ENCODE data around the gene FBXL19.
"Not testable (repeated sequence)": the region's sequence is repeated elsewhere in the genome, so short reads cannot be mapped to it uniquely, and the experiment has no call there.

The FBXL19 gene

DNA sequence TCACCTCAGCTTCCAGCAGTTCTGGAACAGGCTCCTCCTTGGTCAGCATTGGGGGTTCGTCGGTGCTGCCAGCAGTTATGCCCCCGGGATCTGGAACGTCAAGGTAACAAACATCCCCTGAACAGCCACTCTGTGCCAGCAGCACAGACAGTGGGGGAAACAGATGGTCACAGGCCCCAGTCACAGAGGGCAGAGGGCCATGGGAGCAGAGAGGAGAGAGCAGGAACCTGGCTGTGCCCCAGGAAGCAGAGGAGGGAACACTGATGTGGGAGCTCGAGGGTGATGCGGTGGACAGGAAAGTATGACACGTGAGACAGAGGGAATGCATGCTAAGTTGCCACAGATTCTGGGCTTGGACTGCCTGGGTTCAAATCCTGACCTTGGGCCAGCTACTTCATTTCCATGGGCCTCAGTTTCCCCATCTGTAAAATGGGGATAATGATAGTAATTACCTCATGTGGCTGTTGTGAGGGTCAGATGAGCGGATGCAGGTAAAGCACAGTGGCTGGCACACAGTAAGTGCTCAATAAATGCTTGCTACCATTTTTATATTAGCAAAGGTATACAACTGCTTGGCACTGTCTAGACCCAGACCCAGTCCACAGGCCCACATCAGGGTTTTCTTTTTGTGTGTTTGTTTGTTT lies 34.4 kb upstream of the FBXL19 start:
- no peaks in the 10 kb centered on the region for H3K36me3 ChIP-seq (ENCODE audit: control insufficient read depth, insufficient read depth, low read length)
- no peaks in the 10 kb centered on the region for H3K9me3 ChIP-seq (ENCODE audit: control insufficient read depth, insufficient read depth, low read length)
- no peak overlapping the region for H3K9ac ChIP-seq (ENCODE audit: low read depth, low read length)
- H3K4me1 ChIP-seq (ENCODE audit: control insufficient read depth, insufficient read depth, low read length), result no peaks in the 10 kb centered on the region
- H3K27me3 ChIP-seq (ENCODE audit: control insufficient read depth, insufficient read depth, low read length), result no peaks in the 10 kb centered on the region
- no peak overlapping the region for H3K4me3 ChIP-seq (ENCODE audit: low read depth, low read length)

- peaks cover 6% of the 10 kb centered on the region for H3K27me3 ChIP-seq (ENCODE audit: control insufficient read depth, insufficient read depth, low read length)
- H3K36me3 ChIP-seq (ENCODE audit: control insufficient read depth, insufficient read depth, low read length), result no peaks in the 10 kb centered on the region
- no peaks in the 10 kb centered on the region for H3K9me3 ChIP-seq (ENCODE audit: control insufficient read depth, insufficient read depth, low read length)
- H3K4me3 ChIP-seq (ENCODE audit: low read depth, low read length), result no peak overlapping the region
- no peaks in the 10 kb centered on the region for H3K4me1 ChIP-seq (ENCODE audit: control insufficient read depth, insufficient read depth, low read length)
- H3K9ac ChIP-seq (ENCODE audit: low read depth, low read length), result no peak overlapping the region
These were observed 33.7 kb upstream of the FBXL19 start for GRCh38 chr16:30889721-30890120.

- not testable (repeated sequence) for H3K9me3 ChIP-seq (ENCODE audit: control insufficient read depth, insufficient read depth, low read length); H3K4me3 ChIP-seq (ENCODE audit: low read depth, low read length); H3K36me3 ChIP-seq (ENCODE audit: control insufficient read depth, insufficient read depth, low read length); H3K9ac ChIP-seq (ENCODE audit: low read depth, low read length); H3K4me1 ChIP-seq (ENCODE audit: control insufficient read depth, insufficient read depth, low read length)
- peaks cover 13% of the 10 kb centered on the region for H3K27me3 ChIP-seq (ENCODE audit: control insufficient read depth, insufficient read depth, low read length)
These were observed 32.1 kb upstream of the FBXL19 start for GRCh38 chr16:30891043-30891823.

DNA sequence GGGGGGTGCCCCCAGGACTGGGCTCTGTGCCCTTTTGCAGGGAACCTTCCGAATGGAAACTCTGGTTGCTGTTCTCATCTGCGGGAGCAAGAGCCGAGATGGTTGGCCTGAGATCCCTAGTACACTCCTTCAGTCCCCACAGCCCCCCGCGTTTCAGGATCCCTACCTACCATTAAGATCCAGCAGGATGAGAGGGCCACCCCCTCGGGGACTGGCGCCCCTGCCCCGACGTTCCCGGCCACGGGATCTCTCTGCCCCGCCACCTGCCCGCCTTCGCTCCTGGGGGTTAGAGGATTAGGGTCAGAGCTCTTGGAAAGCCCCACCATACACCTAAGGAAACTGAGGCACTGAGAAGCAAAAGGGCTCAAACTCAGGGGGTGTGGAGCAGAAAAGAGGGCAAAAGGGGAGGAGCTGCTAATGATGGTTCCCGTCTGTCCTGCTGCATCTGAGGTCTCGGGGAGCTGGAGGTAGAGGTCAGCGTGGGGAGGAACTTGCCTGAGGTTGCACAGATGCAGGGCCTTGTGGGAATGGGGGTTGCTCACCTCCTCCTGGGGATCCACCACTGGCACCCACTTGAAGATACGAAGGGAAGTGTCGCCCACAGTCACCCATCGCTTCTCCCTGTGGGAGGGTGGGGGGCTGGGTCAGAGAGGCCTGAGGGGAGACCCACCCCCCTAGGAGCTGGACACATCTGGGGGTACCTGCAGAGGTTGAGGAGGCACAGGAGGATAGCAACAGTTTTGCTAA lies 30.5 kb upstream of the FBXL19 start:
- Histone ChIP-seq H3K4me1 (ENCODE audit: control insufficient read depth, insufficient read depth, low read length) (peaks cover 6% of the 10 kb centered on the region), H3K9ac (ENCODE audit: low read depth, low read length) (no peak overlapping the region), H3K9me3 (ENCODE audit: control insufficient read depth, insufficient read depth, low read length) (no peaks in the 10 kb centered on the region), H3K4me3 (ENCODE audit: low read depth, low read length) (peak overlapping the region; percentile 90), H3K27me3 (ENCODE audit: control insufficient read depth, insufficient read depth, low read length) (peaks cover 13% of the 10 kb centered on the region), H3K36me3 (ENCODE audit: control insufficient read depth, insufficient read depth, low read length) (no peaks in the 10 kb centered on the region)

DNA sequence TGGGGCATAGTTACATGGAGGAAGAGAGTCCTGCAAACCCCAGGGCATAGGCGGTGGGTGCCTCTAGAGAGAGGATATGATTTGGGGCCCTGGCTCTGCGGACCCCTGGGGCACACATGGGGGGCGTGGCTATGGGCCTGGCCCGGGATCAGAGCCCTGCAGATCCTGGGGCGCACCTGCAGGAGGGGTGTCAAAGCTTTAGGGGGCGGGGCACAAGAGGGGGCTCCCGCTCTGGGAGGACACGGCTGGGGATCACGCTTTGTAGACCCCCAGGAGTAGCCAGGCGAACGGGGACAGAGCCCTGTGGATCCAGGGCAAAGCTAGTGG lies 30.0 kb upstream of the FBXL19 start:
- no peaks in the 10 kb centered on the region for H3K36me3 ChIP-seq (ENCODE audit: control insufficient read depth, insufficient read depth, low read length)
- peaks cover 6% of the 10 kb centered on the region for H3K4me1 ChIP-seq (ENCODE audit: control insufficient read depth, insufficient read depth, low read length)
- H3K4me3 ChIP-seq (ENCODE audit: low read depth, low read length), result peak overlapping the region; percentile 90
- peak overlapping the region; percentile 70 for H3K9ac ChIP-seq (ENCODE audit: low read depth, low read length)
- H3K27me3 ChIP-seq (ENCODE audit: control insufficient read depth, insufficient read depth, low read length), result peaks cover 13% of the 10 kb centered on the region
- no peaks in the 10 kb centered on the region for H3K9me3 ChIP-seq (ENCODE audit: control insufficient read depth, insufficient read depth, low read length)

- Histone ChIP-seq H3K27me3 (ENCODE audit: control insufficient read depth, insufficient read depth, low read length) (peaks cover 15% of the 10 kb centered on the region), H3K9me3 (ENCODE audit: control insufficient read depth, insufficient read depth, low read length) (no peaks in the 10 kb centered on the region), H3K4me1 (ENCODE audit: control insufficient read depth, insufficient read depth, low read length) (peaks cover 6% of the 10 kb centered on the region), H3K36me3 (ENCODE audit: control insufficient read depth, insufficient read depth, low read length) (no peaks in the 10 kb centered on the region), H3K9ac (ENCODE audit: low read depth, low read length) (peak within 1 kb of the TSS; percentile 70), H3K4me3 (ENCODE audit: low read depth, low read length) (peak within 1 kb of the TSS; percentile 90)
These were observed 29.4 kb upstream of the FBXL19 start, which contains the start of gene BCL7C for GRCh38 chr16:30893744-30894539. BCL7C (minus strand) TSS chr16:30894077; CDS start chr16:30893944, 133 bp downstream.

GRCh38 chr16:30894540-30895368 lies 28.6 kb upstream of the FBXL19 start:
- Histone ChIP-seq H3K27me3 (ENCODE audit: control insufficient read depth, insufficient read depth, low read length) (peaks cover 18% of the 10 kb centered on the region), H3K4me3 (ENCODE audit: low read depth, low read length) (peak overlapping the region; percentile 67), H3K9ac (ENCODE audit: low read depth, low read length) (no peak overlapping the region), H3K9me3 (ENCODE audit: control insufficient read depth, insufficient read depth, low read length) (no peaks in the 10 kb centered on the region), H3K36me3 (ENCODE audit: control insufficient read depth, insufficient read depth, low read length) (no peaks in the 10 kb centered on the region), H3K4me1 (ENCODE audit: control insufficient read depth, insufficient read depth, low read length) (peaks cover 6% of the 10 kb centered on the region)

GRCh38 chr16:30895627-30896260 lies 27.6 kb upstream of the FBXL19 start:
- peak overlapping the region; percentile 12 for H3K9ac ChIP-seq (ENCODE audit: low read depth, low read length)
- peaks cover 21% of the 10 kb centered on the region for H3K27me3 ChIP-seq (ENCODE audit: control insufficient read depth, insufficient read depth, low read length)
- H3K9me3 ChIP-seq (ENCODE audit: control insufficient read depth, insufficient read depth, low read length), result no peaks in the 10 kb centered on the region
- H3K4me3 ChIP-seq (ENCODE audit: low read depth, low read length), result peak overlapping the region; percentile 66
- no peaks in the 10 kb centered on the region for H3K36me3 ChIP-seq (ENCODE audit: control insufficient read depth, insufficient read depth, low read length)
- H3K4me1 ChIP-seq (ENCODE audit: control insufficient read depth, insufficient read depth, low read length), result peaks cover 6% of the 10 kb centered on the region

DNA sequence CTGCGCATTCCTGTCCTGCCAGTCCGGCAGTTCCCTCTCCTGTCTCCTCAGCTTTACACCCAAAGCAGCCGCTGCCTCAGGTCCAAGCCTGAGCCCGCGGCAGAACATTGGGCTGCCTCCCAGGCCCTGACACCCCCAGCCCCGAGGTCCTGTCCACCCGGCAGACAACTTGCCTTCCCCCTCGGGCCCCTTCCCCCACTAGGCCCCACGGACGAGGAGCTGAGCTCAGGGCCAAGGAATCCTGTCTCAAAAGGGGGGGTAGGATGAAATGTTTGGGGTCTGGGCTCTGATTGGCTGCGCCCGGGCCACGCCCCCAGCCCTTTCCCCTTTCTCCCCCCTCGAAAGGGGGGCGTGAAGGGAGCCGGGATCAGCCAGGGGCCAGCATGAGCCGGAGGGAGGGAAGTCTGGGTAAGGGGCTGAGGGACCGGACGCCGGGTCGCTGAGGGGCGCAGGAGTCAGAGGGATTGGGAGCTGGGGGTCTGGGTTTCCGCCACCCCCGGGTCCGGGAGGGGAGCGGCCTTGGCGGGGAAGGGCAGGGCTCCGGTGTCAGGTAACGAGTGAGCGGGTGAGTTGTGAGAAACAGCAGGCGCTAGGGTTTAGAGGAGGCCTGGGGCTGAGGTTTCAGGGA lies 27.0 kb upstream of the FBXL19 start, which contains the start of gene CTF1:
Gene CTF1 (plus strand): TSS at position 354 of the 628 bp plus-strand sequence. CDS start 30 bp downstream, at position 384.
- Histone ChIP-seq H3K9ac (ENCODE audit: low read depth, low read length) (peak within 1 kb of the TSS; percentile 12), H3K27me3 (ENCODE audit: control insufficient read depth, insufficient read depth, low read length) (peaks cover 27% of the 10 kb centered on the region), H3K4me3 (ENCODE audit: low read depth, low read length) (peak within 1 kb of the TSS; percentile 66), H3K36me3 (ENCODE audit: control insufficient read depth, insufficient read depth, low read length) (no peaks in the 10 kb centered on the region), H3K9me3 (ENCODE audit: control insufficient read depth, insufficient read depth, low read length) (no peaks in the 10 kb centered on the region), H3K4me1 (ENCODE audit: control insufficient read depth, insufficient read depth, low read length) (peaks cover 6% of the 10 kb centered on the region)

Data from iPS-15b (cell line).